HepG2 (cell line): Measurements from ENCODE around the gene SLC25A46. TPM values are rescaled to one million over a fixed set of nuclear protein-coding genes. Genes with fewer than 3 reads are reported as not detected.

Source experiments
- ATM ChIP-seq: fragments of 450-650 bp; IDR thresholded peaks from 2 replicates; pipeline ENCODE4 v1.7.1; 2017; ENCODE audit warnings: mild to moderate bottlenecking, borderline replicate concordance
- CBX5 ChIP-seq: sonication (generic); formaldehyde crosslinking; IDR thresholded peaks from 2 replicates; pipeline ENCODE4 v1.4.0; 2020; ENCODE audit warnings: missing genetic modification reagents, borderline replicate concordance
- DPF2 ChIP-seq: sonication (generic); formaldehyde crosslinking; IDR thresholded peaks from 2 replicates; pipeline ENCODE4 v1.4.0; 2020; ENCODE audit warnings: mild to moderate bottlenecking, low read depth, missing genetic modification reagents, borderline replicate concordance
- FIP1L1 ChIP-seq: fragments of 200-400 bp; formaldehyde crosslinking; IDR thresholded peaks from 2 replicates; pipeline ENCODE4 v1.6.1; 2018; ENCODE audit warnings: low read depth, mild to moderate bottlenecking, low read length, moderate library complexity, borderline replicate concordance; ENCODE audit not compliant: insufficient read depth
- FOSL1 ChIP-seq: sonication (generic); formaldehyde crosslinking; IDR thresholded peaks from 2 replicates; pipeline ENCODE4 v1.9.0; 2021; ENCODE audit warnings: missing genetic modification reagents, borderline replicate concordance
- FOXO1 ChIP-seq: sonication (generic); formaldehyde crosslinking; IDR thresholded peaks from 2 replicates; pipeline ENCODE4 v1.4.0; 2020; ENCODE audit warnings: missing genetic modification reagents
- HCFC1 ChIP-seq: fragments of 150-350 bp; IDR thresholded peaks from 2 replicates; pipeline ENCODE4 v1.6.1; 2014; ENCODE audit warnings: low read depth, low read length
- HNF4G ChIP-seq, 2 experiments: sonication (generic) in 1 of 2; formaldehyde crosslinking in 1 of 2; IDR thresholded peaks; 2 replicates each; pipeline versions ENCODE4 v1.4.0 to v1.6.1; 2011 to 2020; ENCODE audit warnings: borderline replicate concordance in 2 of 2, low read depth in 2 of 2, mild to moderate bottlenecking in 2 of 2, low read length in 1 of 2, missing genetic modification reagents in 1 of 2, moderate library complexity in 1 of 2
- HNRNPLL ChIP-seq: fragments of 200-400 bp; formaldehyde crosslinking; IDR thresholded peaks from 2 replicates; pipeline ENCODE4 v1.6.1; 2017; ENCODE audit warnings: mild to moderate bottlenecking, low read depth, low read length; ENCODE audit not compliant: poor library complexity, severe bottlenecking
- HOXA9 ChIP-seq: sonication (generic); formaldehyde crosslinking; IDR thresholded peaks from 2 replicates; pipeline ENCODE4 v1.8.1; 2022; ENCODE audit warnings: missing genetic modification reagents, mild to moderate bottlenecking, moderate library complexity, borderline replicate concordance
- MXD4 ChIP-seq: IDR thresholded peaks from 2 replicates; pipeline ENCODE4 v1.6.1; 2016; ENCODE audit warnings: mild to moderate bottlenecking, missing biosample characterization, missing genetic modification reagents
- NR1H2 ChIP-seq: sonication (generic); formaldehyde crosslinking; IDR thresholded peaks from 2 replicates; pipeline ENCODE4 v1.8.1; 2022; ENCODE audit warnings: low read depth, missing genetic modification reagents, borderline replicate concordance
- ONECUT2 ChIP-seq: sonication (generic); formaldehyde crosslinking; IDR thresholded peaks from 2 replicates; pipeline ENCODE4 v1.4.0; 2020; ENCODE audit warnings: missing genetic modification reagents
- SP1 ChIP-seq, 2 experiments: fragments of 450-650 bp in 1 of 2; sonication (generic) in 1 of 2; formaldehyde crosslinking in 1 of 2; IDR thresholded peaks; 2 replicates each; pipeline versions ENCODE4 v1.4.0 to v1.6.1; 2016 to 2020; ENCODE audit warnings: missing genetic modification reagents in 1 of 2
- SP2 ChIP-seq: sonication (generic); formaldehyde crosslinking; IDR thresholded peaks from 2 replicates; pipeline ENCODE4 v1.5.1; 2020; ENCODE audit warnings: mild to moderate bottlenecking, missing genetic modification reagents
- STAG1 ChIP-seq: sonication (generic); formaldehyde crosslinking; IDR thresholded peaks from 2 replicates; pipeline ENCODE4 v1.4.0; 2020; ENCODE audit warnings: missing genetic modification reagents
- U2AF2 ChIP-seq: fragments of 200-400 bp; formaldehyde crosslinking; IDR thresholded peaks from 2 replicates; pipeline ENCODE4 v1.6.1; 2017; ENCODE audit warnings: low read depth, mild to moderate bottlenecking, low read length
- ZBTB1 ChIP-seq: sonication (generic); formaldehyde crosslinking; IDR thresholded peaks from 2 replicates; pipeline ENCODE4 v1.4.0; 2020; ENCODE audit warnings: missing genetic modification reagents, borderline replicate concordance
- ZFAT ChIP-seq: sonication (generic); formaldehyde crosslinking; conservative IDR thresholded peaks from 2 replicates; pipeline ENCODE4 v1.8.1; 2023; ENCODE audit warnings: missing genetic modification reagents, inconsistent platforms
- ZMYM4 ChIP-seq: sonication (generic); formaldehyde crosslinking; IDR thresholded peaks from 2 replicates; pipeline ENCODE4 v1.8.1; 2023; ENCODE audit warnings: mild to moderate bottlenecking, missing genetic modification reagents
- ZNF10 ChIP-seq: sonication (generic); formaldehyde crosslinking; IDR thresholded peaks from 2 replicates; pipeline ENCODE4 v1.4.0; 2020; ENCODE audit warnings: mild to moderate bottlenecking, low read depth, missing genetic modification reagents, borderline replicate concordance
- ZNF264 ChIP-seq: sonication (generic); formaldehyde crosslinking; IDR thresholded peaks from 2 replicates; pipeline ENCODE4 v1.4.0; 2020; ENCODE audit warnings: missing genetic modification reagents
- ZNF549 ChIP-seq: sonication (generic); formaldehyde crosslinking; IDR thresholded peaks from 2 replicates; pipeline ENCODE4 v1.5.0; 2020; ENCODE audit warnings: missing genetic modification reagents
- ZNF567 ChIP-seq: sonication (generic); formaldehyde crosslinking; IDR thresholded peaks from 2 replicates; pipeline ENCODE4 v1.8.1; 2023; ENCODE audit warnings: mild to moderate bottlenecking, missing genetic modification reagents, borderline replicate concordance
- ZNF569 ChIP-seq: sonication (generic); formaldehyde crosslinking; IDR thresholded peaks from 2 replicates; pipeline ENCODE4 v1.5.0; 2020; ENCODE audit warnings: mild to moderate bottlenecking, missing genetic modification reagents, moderate library complexity, borderline replicate concordance
- ZNF670 ChIP-seq: sonication (generic); formaldehyde crosslinking; IDR thresholded peaks from 2 replicates; pipeline ENCODE4 v1.8.0; 2022; ENCODE audit warnings: mild to moderate bottlenecking, missing genetic modification reagents, borderline replicate concordance
- ZNF776 ChIP-seq: sonication (generic); formaldehyde crosslinking; IDR thresholded peaks from 2 replicates; pipeline ENCODE4 v1.4.0; 2020; ENCODE audit warnings: mild to moderate bottlenecking, missing genetic modification reagents
- ZNF816 ChIP-seq: sonication (generic); formaldehyde crosslinking; IDR thresholded peaks from 2 replicates; pipeline ENCODE4 v1.8.0; 2022; ENCODE audit warnings: missing genetic modification reagents, mild to moderate bottlenecking, borderline replicate concordance
- polyA plus RNA-seq, 8 experiments: library from polyadenylated mRNA; depleted of rRNA in 3 of 8; stranded (reverse) in 7 of 8; unstranded in 1 of 8; fragments of >200 nt; fragmentation: Illumina TruSeq in 4 of 8; extraction: Trizol in 4 of 8; gene quantifications; 2 replicates each; pipeline versions ENCODE4 v1.2.1 to v1.2.3, GENCODE V29; 2011 to 2016; ENCODE audit warnings: low read depth in 4 of 8, missing spikeins in 1 of 8, mixed read lengths in 1 of 8; ENCODE audit not compliant: insufficient read depth in 1 of 8
- total RNA-seq, 5 experiments: library from RNA; depleted of rRNA; stranded (reverse); fragments of >200 nt; fragmentation: Illumina TruSeq; extraction: Trizol; gene quantifications; 2 replicates each; pipeline ENCODE4 v1.2.3, GENCODE V29; 2016; ENCODE audit warnings: low read depth in 1 of 5
- TF ChIP-seq, protein P1 (sequence below): sonication (generic); formaldehyde crosslinking; IDR thresholded peaks from 2 replicates; pipeline ENCODE4 v1.4.0; 2020; ENCODE audit warnings: low read depth, mild to moderate bottlenecking, missing genetic modification reagents

SLC25A46 gene
- total and polyA plus RNA-seq, 2 of the 13 experiments (the other 11 are each of a cell fraction or from before 2014, with no cell fraction given), result 14.2 to 34.6 TPM

DNA sequence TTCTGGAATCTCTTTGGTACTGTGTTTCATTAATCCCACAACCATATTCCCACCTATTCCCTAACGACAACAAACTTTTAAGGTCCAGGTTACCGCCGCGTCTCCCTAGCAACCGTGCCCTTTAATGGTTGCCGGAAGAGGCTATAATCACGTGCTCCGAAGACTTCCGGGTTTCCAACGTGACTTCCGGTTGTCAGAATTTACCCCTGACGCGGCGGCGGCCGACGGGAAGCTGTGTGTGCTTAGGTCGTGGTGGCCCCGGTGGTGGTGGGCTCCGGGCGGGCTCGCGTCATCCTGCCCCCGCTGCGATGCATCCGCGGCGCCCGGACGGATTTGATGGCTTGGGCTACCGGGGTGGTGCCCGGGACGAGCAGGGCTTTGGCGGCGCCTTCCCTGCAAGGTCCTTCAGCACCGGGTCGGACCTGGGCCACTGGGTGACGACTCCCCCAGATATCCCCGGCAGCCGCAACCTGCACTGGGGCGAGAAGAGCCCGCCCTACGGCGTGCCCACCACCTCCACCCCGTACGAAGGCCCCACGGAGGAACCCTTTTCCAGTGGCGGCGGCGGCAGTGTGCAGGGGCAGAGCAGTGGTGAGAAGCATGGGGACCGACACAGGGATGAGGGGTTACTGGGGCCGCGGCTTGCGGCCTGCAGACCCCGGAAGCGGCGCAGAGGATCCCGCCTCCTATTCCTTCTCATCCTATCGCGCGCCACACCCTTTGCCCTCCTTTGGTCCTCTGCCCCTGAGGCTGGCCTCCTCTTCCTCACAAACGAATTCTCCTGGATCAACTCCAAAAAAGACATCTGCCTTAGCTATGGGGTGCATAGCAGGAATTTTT is at the start of gene SLC25A46 (continued):
- no peak for TF ChIP-seq ZNF264
- TF ChIP-seq ZNF10 (CRISPR knock-in tag), result no peak
- TF ChIP-seq HNF4G (IDR thresholded peaks at IDR 0.05; ENCODE audit: borderline replicate concordance, low read depth, low read length), result no peak
- no peak for TF ChIP-seq HNF4G (CRISPR knock-in tag; IDR thresholded peaks at IDR 0.05; ENCODE audit: borderline replicate concordance, low read depth)
- peak; percentile 96 for TF ChIP-seq ZNF816 (CRISPR knock-in tag)
- peak; percentile 39; the same call in 1 of the 2 replicates for TF ChIP-seq ZNF670 (CRISPR knock-in tag)
- TF ChIP-seq FIP1L1, result no peak
- no peak for TF ChIP-seq ZNF567 (CRISPR knock-in tag)
- TF ChIP-seq FOXO1 (CRISPR knock-in tag), result no peak; the same call in 1 of the 2 replicates
- TF ChIP-seq ONECUT2 (CRISPR knock-in tag), result no peak
- TF ChIP-seq SP1 (IDR thresholded peaks at IDR 0.05), result no peak
- no peak for TF ChIP-seq SP1 (CRISPR knock-in tag; IDR thresholded peaks at IDR 0.05)
- TF ChIP-seq ZNF776 (CRISPR knock-in tag), result peak; percentile 41; the same call in 1 of the 2 replicates
- TF ChIP-seq ZFAT (CRISPR knock-in tag), result no peak
- TF ChIP-seq CBX5 (CRISPR knock-in tag), result no peak
- no peak for TF ChIP-seq DPF2 (CRISPR knock-in tag)
- TF ChIP-seq, protein P1, sequence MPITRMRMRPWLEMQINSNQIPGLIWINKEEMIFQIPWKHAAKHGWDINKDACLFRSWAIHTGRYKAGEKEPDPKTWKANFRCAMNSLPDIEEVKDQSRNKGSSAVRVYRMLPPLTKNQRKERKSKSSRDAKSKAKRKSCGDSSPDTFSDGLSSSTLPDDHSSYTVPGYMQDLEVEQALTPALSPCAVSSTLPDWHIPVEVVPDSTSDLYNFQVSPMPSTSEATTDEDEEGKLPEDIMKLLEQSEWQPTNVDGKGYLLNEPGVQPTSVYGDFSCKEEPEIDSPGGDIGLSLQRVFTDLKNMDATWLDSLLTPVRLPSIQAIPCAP (CRISPR knock-in tag), result 0 out of 2 replicates have a peak, but pooled peaks have one; percentile 59
- TF ChIP-seq NR1H2 (CRISPR knock-in tag), result no peak
- TF ChIP-seq HCFC1, result peak; percentile 54; the same call in 1 of the 2 replicates
- no peak for TF ChIP-seq ATM
- peak; percentile 79 for TF ChIP-seq SP2 (CRISPR knock-in tag)
- TF ChIP-seq STAG1 (CRISPR knock-in tag), result no peak
- TF ChIP-seq FOSL1 (CRISPR knock-in tag), result no peak
- peak; percentile 83 for TF ChIP-seq ZMYM4 (CRISPR knock-in tag)
- TF ChIP-seq MXD4 (CRISPR knock-in tag), result peak; percentile 77
- no peak for TF ChIP-seq HOXA9
- peak; percentile 73 for TF ChIP-seq HNRNPLL
- no peak for TF ChIP-seq ZNF549 (CRISPR knock-in tag)
- no peak for TF ChIP-seq ZBTB1 (CRISPR knock-in tag)
- 0 out of 2 replicates have a peak, but pooled peaks have one; percentile 39 for TF ChIP-seq ZNF569 (CRISPR knock-in tag)
- no peak for TF ChIP-seq U2AF2
